ENCODE data around the gene LSAMP.

DNA sequence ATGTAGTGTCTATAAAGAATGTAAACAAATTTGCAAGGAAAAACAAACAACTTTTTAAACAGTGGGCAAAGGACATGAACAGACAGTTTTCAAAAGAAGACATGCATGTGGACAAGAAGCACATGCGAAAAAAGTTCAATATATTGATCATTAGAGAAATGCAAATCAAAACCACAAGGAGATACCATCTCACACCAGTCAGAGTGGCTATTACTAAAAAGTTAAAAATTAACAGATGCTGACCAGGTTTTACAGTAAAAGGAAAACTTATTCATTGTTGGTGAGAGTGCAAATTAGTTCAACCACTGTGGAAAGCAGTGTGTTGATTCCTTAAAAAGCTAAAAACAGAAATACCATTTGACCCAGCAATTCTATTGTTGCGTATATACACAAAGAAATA, 47.1 kb upstream of the LSAMP start:
- TF ChIP-seq, protein P1, sequence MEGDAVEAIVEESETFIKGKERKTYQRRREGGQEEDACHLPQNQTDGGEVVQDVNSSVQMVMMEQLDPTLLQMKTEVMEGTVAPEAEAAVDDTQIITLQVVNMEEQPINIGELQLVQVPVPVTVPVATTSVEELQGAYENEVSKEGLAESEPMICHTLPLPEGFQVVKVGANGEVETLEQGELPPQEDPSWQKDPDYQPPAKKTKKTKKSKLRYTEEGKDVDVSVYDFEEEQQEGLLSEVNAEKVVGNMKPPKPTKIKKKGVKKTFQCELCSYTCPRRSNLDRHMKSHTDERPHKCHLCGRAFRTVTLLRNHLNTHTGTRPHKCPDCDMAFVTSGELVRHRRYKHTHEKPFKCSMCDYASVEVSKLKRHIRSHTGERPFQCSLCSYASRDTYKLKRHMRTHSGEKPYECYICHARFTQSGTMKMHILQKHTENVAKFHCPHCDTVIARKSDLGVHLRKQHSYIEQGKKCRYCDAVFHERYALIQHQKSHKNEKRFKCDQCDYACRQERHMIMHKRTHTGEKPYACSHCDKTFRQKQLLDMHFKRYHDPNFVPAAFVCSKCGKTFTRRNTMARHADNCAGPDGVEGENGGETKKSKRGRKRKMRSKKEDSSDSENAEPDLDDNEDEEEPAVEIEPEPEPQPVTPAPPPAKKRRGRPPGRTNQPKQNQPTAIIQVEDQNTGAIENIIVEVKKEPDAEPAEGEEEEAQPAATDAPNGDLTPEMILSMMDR (conservative IDR thresholded peaks at IDR 0.05; ENCODE audit: low read depth in 2 of 2): no peak
- no peak for TF ChIP-seq EZH2 (IDR thresholded peaks at IDR 0.05; ENCODE audit: low read depth, unreplicated experiment)
- TF ChIP-seq JUNB (IDR thresholded peaks at IDR 0.05; ENCODE audit: unreplicated experiment): no peak
- TF ChIP-seq, protein P2, sequence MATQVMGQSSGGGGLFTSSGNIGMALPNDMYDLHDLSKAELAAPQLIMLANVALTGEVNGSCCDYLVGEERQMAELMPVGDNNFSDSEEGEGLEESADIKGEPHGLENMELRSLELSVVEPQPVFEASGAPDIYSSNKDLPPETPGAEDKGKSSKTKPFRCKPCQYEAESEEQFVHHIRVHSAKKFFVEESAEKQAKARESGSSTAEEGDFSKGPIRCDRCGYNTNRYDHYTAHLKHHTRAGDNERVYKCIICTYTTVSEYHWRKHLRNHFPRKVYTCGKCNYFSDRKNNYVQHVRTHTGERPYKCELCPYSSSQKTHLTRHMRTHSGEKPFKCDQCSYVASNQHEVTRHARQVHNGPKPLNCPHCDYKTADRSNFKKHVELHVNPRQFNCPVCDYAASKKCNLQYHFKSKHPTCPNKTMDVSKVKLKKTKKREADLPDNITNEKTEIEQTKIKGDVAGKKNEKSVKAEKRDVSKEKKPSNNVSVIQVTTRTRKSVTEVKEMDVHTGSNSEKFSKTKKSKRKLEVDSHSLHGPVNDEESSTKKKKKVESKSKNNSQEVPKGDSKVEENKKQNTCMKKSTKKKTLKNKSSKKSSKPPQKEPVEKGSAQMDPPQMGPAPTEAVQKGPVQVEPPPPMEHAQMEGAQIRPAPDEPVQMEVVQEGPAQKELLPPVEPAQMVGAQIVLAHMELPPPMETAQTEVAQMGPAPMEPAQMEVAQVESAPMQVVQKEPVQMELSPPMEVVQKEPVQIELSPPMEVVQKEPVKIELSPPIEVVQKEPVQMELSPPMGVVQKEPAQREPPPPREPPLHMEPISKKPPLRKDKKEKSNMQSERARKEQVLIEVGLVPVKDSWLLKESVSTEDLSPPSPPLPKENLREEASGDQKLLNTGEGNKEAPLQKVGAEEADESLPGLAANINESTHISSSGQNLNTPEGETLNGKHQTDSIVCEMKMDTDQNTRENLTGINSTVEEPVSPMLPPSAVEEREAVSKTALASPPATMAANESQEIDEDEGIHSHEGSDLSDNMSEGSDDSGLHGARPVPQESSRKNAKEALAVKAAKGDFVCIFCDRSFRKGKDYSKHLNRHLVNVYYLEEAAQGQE (IDR thresholded peaks at IDR 0.05; ENCODE audit: unreplicated experiment): no peak
- TF ChIP-seq EZH2phosphoT487 (IDR thresholded peaks at IDR 0.05; ENCODE audit: unreplicated experiment): no peak
- no peak for TF ChIP-seq CREB1 (CRISPR knock-in tag; IDR thresholded peaks at IDR 0.05; ENCODE audit: low read depth)
- TF ChIP-seq POLR2AphosphoS5 (IDR thresholded peaks at IDR 0.05; ENCODE audit: low read depth): no peak
- TF ChIP-seq STAT1 (IDR thresholded peaks at IDR 0.05; ENCODE audit: unreplicated experiment): no peak
- TF ChIP-seq, protein P3, sequence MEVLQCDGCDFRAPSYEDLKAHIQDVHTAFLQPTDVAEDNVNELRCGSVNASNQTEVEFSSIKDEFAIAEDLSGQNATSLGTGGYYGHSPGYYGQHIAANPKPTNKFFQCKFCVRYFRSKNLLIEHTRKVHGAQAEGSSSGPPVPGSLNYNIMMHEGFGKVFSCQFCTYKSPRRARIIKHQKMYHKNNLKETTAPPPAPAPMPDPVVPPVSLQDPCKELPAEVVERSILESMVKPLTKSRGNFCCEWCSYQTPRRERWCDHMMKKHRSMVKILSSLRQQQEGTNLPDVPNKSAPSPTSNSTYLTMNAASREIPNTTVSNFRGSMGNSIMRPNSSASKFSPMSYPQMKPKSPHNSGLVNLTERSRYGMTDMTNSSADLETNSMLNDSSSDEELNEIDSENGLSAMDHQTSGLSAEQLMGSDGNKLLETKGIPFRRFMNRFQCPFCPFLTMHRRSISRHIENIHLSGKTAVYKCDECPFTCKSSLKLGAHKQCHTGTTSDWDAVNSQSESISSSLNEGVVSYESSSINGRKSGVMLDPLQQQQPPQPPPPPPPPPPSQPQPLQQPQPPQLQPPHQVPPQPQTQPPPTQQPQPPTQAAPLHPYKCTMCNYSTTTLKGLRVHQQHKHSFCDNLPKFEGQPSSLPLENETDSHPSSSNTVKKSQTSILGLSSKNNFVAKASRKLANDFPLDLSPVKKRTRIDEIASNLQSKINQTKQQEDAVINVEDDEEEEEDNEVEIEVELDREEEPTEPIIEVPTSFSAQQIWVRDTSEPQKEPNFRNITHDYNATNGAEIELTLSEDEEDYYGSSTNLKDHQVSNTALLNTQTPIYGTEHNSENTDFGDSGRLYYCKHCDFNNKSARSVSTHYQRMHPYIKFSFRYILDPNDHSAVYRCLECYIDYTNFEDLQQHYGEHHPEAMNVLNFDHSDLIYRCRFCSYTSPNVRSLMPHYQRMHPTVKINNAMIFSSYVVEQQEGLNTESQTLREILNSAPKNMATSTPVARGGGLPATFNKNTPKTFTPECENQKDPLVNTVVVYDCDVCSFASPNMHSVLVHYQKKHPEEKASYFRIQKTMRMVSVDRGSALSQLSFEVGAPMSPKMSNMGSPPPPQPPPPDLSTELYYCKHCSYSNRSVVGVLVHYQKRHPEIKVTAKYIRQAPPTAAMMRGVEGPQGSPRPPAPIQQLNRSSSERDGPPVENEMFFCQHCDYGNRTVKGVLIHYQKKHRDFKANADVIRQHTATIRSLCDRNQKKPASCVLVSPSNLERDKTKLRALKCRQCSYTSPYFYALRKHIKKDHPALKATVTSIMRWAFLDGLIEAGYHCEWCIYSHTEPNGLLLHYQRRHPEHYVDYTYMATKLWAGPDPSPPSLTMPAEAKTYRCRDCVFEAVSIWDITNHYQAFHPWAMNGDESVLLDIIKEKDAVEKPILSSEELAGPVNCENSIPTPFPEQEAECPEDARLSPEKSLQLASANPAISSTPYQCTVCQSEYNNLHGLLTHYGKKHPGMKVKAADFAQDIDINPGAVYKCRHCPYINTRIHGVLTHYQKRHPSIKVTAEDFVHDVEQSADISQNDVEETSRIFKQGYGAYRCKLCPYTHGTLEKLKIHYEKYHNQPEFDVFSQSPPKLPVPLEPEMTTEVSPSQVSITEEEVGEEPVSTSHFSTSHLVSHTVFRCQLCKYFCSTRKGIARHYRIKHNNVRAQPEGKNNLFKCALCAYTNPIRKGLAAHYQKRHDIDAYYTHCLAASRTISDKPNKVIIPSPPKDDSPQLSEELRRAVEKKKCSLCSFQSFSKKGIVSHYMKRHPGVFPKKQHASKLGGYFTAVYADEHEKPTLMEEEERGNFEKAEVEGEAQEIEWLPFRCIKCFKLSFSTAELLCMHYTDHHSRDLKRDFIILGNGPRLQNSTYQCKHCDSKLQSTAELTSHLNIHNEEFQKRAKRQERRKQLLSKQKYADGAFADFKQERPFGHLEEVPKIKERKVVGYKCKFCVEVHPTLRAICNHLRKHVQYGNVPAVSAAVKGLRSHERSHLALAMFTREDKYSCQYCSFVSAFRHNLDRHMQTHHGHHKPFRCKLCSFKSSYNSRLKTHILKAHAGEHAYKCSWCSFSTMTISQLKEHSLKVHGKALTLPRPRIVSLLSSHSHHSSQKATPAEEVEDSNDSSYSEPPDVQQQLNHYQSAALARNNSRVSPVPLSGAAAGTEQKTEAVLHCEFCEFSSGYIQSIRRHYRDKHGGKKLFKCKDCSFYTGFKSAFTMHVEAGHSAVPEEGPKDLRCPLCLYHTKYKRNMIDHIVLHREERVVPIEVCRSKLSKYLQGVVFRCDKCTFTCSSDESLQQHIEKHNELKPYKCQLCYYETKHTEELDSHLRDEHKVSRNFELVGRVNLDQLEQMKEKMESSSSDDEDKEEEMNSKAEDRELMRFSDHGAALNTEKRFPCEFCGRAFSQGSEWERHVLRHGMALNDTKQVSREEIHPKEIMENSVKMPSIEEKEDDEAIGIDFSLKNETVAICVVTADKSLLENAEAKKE (CRISPR knock-in tag; IDR thresholded peaks at IDR 0.05): no peak
- no peak for TF ChIP-seq ZNF331 (CRISPR knock-in tag; IDR thresholded peaks at IDR 0.05; ENCODE audit: low read depth)
- TF ChIP-seq NANOG (IDR thresholded peaks at IDR 0.05; ENCODE audit: borderline replicate concordance): no peak
